Body of pancreas (tissue), 4 donors: Measurements from ENCODE around the gene ASGR1. TPM values are rescaled to one million over a fixed set of nuclear protein-coding genes. Genes with fewer than 3 reads are reported as not detected.
A peak's percentile ranks its signal among the peaks of the same experiment; 100 is the strongest.

Experiments
- ATAC-seq: fragments of 150-250 bp; one replicate; pipeline ENCODE4 v1.9.1; 2016
- DNase-seq, 4 donors: peaks; one replicate each; pipeline ENCODE4 v3.0.0-alpha.2; 2019
- H3K27ac ChIP-seq, 4 donors: fragments of 200-600 bp; sonication (generic); 1 replicate in 3 of 4; 2 replicates in 1 of 4; pipeline versions ENCODE4 v1.5.1 to v1.6.1; 2016 to 2019; ENCODE audit warnings: mild to moderate bottlenecking in 1 of 4, mixed read lengths in 1 of 4, moderate library complexity in 1 of 4
- H3K27me3 ChIP-seq, 2 donors: fragments of 200-600 bp; sonication (generic); one replicate each; pipeline ENCODE4 v1.6.0; 2016; ENCODE audit warnings: mild to moderate bottlenecking in 1 of 2
- H3K36me3 ChIP-seq, 2 donors: fragments of 200-600 bp; sonication (generic); replicated peaks in 1 of 2; 2 replicates each; pipeline ENCODE4 v1.5.1; 2016; ENCODE audit warnings: low read depth in 2 of 2; ENCODE audit not compliant: insufficient read depth in 1 of 2
- H3K4me1 ChIP-seq: fragments of 200-600 bp; sonication (generic); one replicate; pipeline ENCODE4 v1.6.0; 2016
- H3K4me3 ChIP-seq, 2 donors: fragments of 200-600 bp; sonication (generic); 1 replicate in 1 of 2; 2 replicates in 1 of 2; pipeline ENCODE4 v1.5.1; 2016 to 2019
- H3K9me3 ChIP-seq, 3 donors: fragments of 200-600 bp; sonication (generic); 1 replicate in 2 of 3; 2 replicates in 1 of 3; pipeline ENCODE4 v1.5.1; 2016
- POLR2A ChIP-seq, 3 donors: fragments of 450-650 bp; IDR thresholded peaks; one replicate each; pipeline ENCODE4 v1.6.1; 2016; ENCODE audit warnings: antibody characterized with exemption in 3 of 3, mild to moderate bottlenecking in 2 of 3
- WGBS, 2 donors: methylation state at CpG; one replicate each; pipeline ENCODE4 v1.1.5; 2017; 5-methylcytosine and 5-hydroxymethylcytosine counted together
- intact Hi-C: fragments of 100-400 bp; cut with DNase I; formaldehyde crosslinking; loops from one replicate; pipeline ENCODE4 v1.15.1; 2023
- total RNA-seq, 2 donors: library from RNA; depleted of rRNA; stranded (reverse); fragments of >200 nt; gene quantifications; one replicate each; pipeline ENCODE4 v1.1.0, GENCODE V29; 2016
- TF ChIP-seq, protein P1 (sequence below), 7 experiments: fragments of 450-650 bp in 4 of 7; fragments of 200-600 bp in 3 of 7; sonication (generic) in 3 of 7; IDR thresholded peaks; one replicate each; pipeline ENCODE4 v1.5.1; 2016 to 2019; ENCODE audit warnings: antibody characterized with exemption in 7 of 7

Gene ASGR1
- total RNA-seq, 2 donors from 2014 or later: 4.6 TPM; not detected in 1

DNA sequence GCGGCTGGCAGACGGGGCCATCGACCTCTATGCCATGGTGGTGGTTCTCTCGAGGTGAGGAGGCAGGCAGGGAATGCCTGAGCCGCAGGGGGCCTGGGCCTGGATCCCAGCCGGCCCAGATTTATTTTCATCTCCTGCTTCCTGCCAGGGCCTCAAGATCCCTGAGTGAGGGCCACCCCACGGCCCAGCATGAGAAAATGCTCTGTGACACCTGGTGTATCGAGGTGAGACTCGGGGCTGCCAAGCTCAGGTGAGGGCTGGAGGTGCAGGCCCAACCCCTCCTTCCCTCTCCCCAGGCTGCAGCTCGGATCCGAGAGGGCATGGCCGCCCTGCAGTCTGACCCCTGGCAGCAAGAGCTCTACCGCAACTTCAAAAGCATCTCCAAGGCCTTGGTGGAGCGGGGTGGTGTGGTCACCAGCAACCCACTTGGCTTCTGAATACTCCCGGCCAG, 45.5 kb upstream of the ASGR1 start:
- H3K27me3 ChIP-seq: no peaks in the 10 kb centered on the region
- no peak for ATAC-seq
- H3K36me3 ChIP-seq: peaks cover 0 to 26% of the 10 kb centered on the region in 2 donors
- peak in 2 of 4 donors; percentile 26 to 49 for DNase-seq
- H3K9me3 ChIP-seq: no peaks in the 10 kb centered on the region
- H3K4me1 ChIP-seq: peaks cover 40% of the 10 kb centered on the region
- no peak overlapping the region for H3K4me3 ChIP-seq
- 66 to 81% methylated on average over 3 to 15 of the region's 15 CpGs for WGBS, 2 donors
- no peak for TF ChIP-seq POLR2A (IDR thresholded peaks at IDR 0.05)
- TF ChIP-seq, protein P1, sequence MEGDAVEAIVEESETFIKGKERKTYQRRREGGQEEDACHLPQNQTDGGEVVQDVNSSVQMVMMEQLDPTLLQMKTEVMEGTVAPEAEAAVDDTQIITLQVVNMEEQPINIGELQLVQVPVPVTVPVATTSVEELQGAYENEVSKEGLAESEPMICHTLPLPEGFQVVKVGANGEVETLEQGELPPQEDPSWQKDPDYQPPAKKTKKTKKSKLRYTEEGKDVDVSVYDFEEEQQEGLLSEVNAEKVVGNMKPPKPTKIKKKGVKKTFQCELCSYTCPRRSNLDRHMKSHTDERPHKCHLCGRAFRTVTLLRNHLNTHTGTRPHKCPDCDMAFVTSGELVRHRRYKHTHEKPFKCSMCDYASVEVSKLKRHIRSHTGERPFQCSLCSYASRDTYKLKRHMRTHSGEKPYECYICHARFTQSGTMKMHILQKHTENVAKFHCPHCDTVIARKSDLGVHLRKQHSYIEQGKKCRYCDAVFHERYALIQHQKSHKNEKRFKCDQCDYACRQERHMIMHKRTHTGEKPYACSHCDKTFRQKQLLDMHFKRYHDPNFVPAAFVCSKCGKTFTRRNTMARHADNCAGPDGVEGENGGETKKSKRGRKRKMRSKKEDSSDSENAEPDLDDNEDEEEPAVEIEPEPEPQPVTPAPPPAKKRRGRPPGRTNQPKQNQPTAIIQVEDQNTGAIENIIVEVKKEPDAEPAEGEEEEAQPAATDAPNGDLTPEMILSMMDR (IDR thresholded peaks at IDR 0.05): no peak
- intact Hi-C loops: no loop called here
- peak overlapping the region; percentile 25 to 52 (median 34) for H3K27ac ChIP-seq

DNA sequence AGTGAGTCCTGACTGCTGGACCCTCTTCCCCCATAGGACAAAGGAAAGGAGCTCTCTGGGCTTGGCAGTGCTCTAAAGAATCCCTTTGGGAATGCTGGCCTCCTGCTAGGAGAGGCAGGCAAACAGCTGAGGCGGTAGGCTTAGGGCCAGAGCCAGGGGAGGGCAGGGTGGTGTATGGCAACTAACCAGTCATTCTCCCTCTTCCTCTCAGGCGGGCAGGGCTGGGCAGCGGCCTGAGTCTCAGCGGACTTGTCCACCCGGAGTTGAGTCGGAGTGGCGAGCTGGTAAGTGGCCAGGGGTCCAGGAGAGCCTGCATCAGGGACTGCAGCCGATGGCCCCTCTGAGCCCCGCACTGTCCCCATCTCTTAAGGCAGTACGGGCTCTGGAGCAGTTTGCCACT, 44.9 kb upstream of the ASGR1 start:
- Histone ChIP-seq H3K36me3 (peaks cover 0 to 21% of the 10 kb centered on the region in 2 donors), H3K27ac (peak overlapping the region in 3 of 4 donors; percentile 25 to 52 (median 48)), H3K27me3 (no peaks in the 10 kb centered on the region), H3K4me3 (no peak overlapping the region), H3K4me1 (peaks cover 45% of the 10 kb centered on the region), H3K9me3 (no peaks in the 10 kb centered on the region)
- whole genome bisulfite sequencing, 2 donors: 71 to 89% methylated on average over 7 to 10 of the region's 10 CpGs
- no peak for DNase-seq
- ATAC-seq: no peak
- intact Hi-C loops: no loop called here
- no peak for TF ChIP-seq POLR2A (IDR thresholded peaks at IDR 0.05)
- TF ChIP-seq, protein P1 (IDR thresholded peaks at IDR 0.05): no peak

DNA sequence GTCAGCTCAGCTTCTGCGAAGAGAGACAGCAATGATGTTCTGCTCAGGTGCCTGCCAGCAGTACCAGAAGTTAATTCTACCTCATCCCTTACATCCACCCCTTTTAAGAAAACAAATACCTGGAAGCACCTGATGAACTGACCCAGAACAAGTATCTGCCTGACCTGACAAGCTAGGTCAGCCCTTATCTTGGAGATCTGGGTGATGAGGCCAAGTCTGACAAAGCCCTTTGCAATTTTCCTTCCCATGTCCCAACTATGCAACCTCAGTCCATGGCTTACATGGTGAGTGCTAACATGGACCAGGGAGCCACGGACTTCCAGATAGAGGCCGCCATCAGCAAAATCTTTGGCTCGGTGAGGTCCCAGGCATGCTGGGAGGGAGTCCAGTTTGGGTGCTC, 44.2 kb upstream of the ASGR1 start:
- Histone ChIP-seq H3K27ac (peak overlapping the region in 2 of 4 donors; percentile 25 to 52), H3K9me3 (no peaks in the 10 kb centered on the region), H3K4me3 (no peak overlapping the region), H3K27me3 (no peaks in the 10 kb centered on the region), H3K4me1 (peaks cover 50% of the 10 kb centered on the region), H3K36me3 (peaks cover 0 to 21% of the 10 kb centered on the region in 2 donors)
- DNase-seq (no peak), ATAC-seq (no peak)
- WGBS, 2 donors: 76 to 77% methylated on average over 4 of the region's 4 CpGs
- TF ChIP-seq, protein P1 (IDR thresholded peaks at IDR 0.05): no peak
- TF ChIP-seq POLR2A (IDR thresholded peaks at IDR 0.05): no peak
- intact Hi-C loops: no loop called here

DNA sequence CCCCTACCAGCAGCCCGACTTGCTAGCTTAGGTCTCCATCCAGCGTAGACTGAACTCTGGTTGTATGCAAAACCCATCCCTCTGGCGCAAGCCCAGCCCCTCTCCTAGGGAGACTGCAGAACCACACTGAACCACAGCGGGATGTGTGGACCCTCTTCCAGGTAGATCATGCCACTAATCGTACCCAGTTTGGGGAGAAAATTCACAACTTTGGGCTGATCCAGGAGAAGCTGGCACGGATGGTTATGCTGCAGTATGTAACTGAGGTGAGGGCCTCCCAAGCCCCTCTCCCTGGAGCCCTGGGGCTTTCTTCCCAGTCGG, 43.8 kb upstream of the ASGR1 start:
- Histone ChIP-seq H3K4me3 (no peak overlapping the region), H3K27me3 (no peaks in the 10 kb centered on the region), H3K36me3 (peaks cover 0 to 21% of the 10 kb centered on the region in 2 donors), H3K9me3 (no peaks in the 10 kb centered on the region), H3K27ac (peak overlapping the region in 1 of 4 donors; percentile 52), H3K4me1 (peaks cover 54% of the 10 kb centered on the region)
- ATAC-seq (no peak), DNase-seq (no peak)
- TF ChIP-seq, protein P1 (IDR thresholded peaks at IDR 0.05): no peak
- TF ChIP-seq POLR2A (IDR thresholded peaks at IDR 0.05): no peak
- intact Hi-C loops: no loop called here
- WGBS, 2 donors: 66 to 97% methylated on average over 5 to 7 of the region's 7 CpGs
